GM23338 (cell line): ENCODE data around the gene LRP1B.

Experiments used
- CTCF ChIP-seq, 2 experiments: fragments of 200-600 bp in 1 of 2; sonication (generic) in 1 of 2; conservative IDR thresholded peaks; 2 replicates each; pipeline versions ENCODE4 v1.5.1 to v1.6.1; 2016 to 2017; ENCODE audit warnings: antibody characterized with exemption in 2 of 2, low read depth in 2 of 2, mild to moderate bottlenecking in 2 of 2, moderate library complexity in 1 of 2
- EZH2 ChIP-seq: fragments of 200-600 bp; sonication (generic); IDR thresholded peaks from one replicate; pipeline ENCODE4 v1.8.0; 2017; ENCODE audit warnings: antibody characterized with exemption, mild to moderate bottlenecking, low read depth; ENCODE audit not compliant: unreplicated experiment
- EZH2phosphoT487 ChIP-seq: fragments of 200-600 bp; sonication (generic); IDR thresholded peaks from one replicate; pipeline ENCODE4 v1.8.1; 2018; ENCODE audit warnings: antibody characterized with exemption; ENCODE audit not compliant: unreplicated experiment
- JUNB ChIP-seq: IDR thresholded peaks from one replicate; pipeline ENCODE4 v1.6.1; 2016; ENCODE audit warnings: antibody characterized with exemption; ENCODE audit not compliant: unreplicated experiment
- NANOG ChIP-seq: IDR thresholded peaks from 2 replicates; pipeline ENCODE4 v1.6.1; 2016; ENCODE audit warnings: antibody characterized with exemption, borderline replicate concordance
- POLR2AphosphoS5 ChIP-seq: IDR thresholded peaks from 2 replicates; pipeline ENCODE4 v1.6.1; 2016; ENCODE audit warnings: antibody characterized with exemption, low read depth
- REST ChIP-seq: IDR thresholded peaks from one replicate; pipeline ENCODE4 v1.6.1; 2018; ENCODE audit warnings: antibody characterized with exemption; ENCODE audit not compliant: unreplicated experiment

GRCh38 chr2:141529659-141530058 is 601.2 kb downstream of the LRP1B start:
- no peak for TF ChIP-seq CTCF (conservative IDR thresholded peaks at IDR 0.05; ENCODE audit: low read depth in 2 of 2)
- no peak for TF ChIP-seq EZH2phosphoT487
- no peak for TF ChIP-seq REST
- no peak for TF ChIP-seq EZH2
- no peak for TF ChIP-seq POLR2AphosphoS5
- TF ChIP-seq JUNB, result no peak
- no peak for TF ChIP-seq NANOG
